Activated CD8-positive, alpha-beta memory T cell treated with anti-CD3 and anti-CD28 coated beads for 1 hour (primary cell): ENCODE measurements around the gene TXNRD1.

ENCODE experiments used
- DNase-seq, 2 donors: peaks; one replicate each; pipeline ENCODE4 v3.0.0-alpha.2; 2020; ENCODE audit warnings: low read depth in 1 of 2; ENCODE audit errors: extremely low read depth in 1 of 2

TXNRD1 gene

DNA sequence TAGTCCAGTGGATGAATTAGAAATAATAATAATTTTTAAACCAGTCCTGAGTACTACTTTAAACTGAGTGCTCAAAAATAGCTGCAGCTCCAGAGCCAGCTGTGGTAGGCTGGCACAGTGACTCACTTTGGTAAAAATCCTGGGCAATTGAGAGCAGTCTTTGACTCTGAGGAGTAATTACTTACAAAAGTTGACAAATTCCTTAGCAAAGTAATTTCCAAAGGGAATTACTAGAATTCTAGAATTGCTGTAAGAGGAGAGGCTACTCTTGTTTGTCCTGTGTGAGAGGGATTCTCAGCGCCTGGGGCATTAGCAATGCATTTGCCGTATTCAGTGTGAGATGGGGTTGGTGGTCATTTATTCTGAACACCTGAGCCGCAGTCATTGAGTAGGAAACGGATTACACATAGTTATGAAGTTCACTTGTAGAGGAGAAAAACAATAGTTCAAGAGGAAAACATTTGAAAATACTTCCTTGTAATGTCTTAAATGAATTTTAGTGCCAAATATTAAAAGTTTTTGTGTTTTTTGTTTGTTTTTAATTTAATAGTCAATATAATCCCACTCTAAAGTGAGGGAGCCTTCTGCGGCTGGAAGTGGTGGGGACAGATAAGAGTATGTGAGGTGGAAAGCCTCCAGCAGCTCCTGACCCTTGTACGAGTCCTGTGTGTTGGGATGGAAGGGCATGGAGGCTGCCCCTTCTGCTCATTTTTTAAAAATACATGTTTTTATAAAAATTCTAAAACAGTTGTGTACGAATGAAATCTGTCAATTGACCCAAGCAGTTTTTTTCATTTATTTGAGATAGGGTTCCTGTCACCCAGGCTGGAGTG, 129.9 kb downstream of the TXNRD1 start:
- no peak for DNase-seq

- no peak for DNase-seq
Observed at GRCh38 chr12:104347374-104348075, 131.9 kb downstream of the TXNRD1 start.

DNA sequence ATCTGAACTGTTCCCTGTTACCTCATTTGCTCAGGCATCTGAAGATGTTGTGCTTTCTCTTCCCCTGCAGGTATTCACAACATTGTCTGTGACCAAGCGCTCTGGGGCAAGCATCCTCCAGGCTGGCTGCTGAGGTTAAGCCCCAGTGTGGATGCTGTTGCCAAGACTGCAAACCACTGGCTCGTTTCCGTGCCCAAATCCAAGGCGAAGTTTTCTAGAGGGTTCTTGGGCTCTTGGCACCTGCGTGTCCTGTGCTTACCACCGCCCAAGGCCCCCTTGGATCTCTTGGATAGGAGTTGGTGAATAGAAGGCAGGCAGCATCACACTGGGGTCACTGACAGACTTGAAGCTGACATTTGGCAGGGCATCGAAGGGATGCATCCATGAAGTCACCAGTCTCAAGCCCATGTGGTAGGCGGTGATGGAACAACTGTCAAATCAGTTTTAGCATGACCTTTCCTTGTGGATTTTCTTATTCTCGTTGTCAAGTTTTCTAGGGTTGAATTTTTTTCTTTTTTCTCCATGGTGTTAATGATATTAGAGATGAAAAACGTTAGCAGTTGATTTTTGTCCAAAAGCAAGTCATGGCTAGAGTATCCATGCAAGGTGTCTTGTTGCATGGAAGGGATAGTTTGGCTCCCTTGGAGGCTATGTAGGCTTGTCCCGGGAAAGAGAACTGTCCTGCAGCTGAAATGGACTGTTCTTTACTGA, 132.9 kb downstream of the TXNRD1 start:
- no peak for DNase-seq

DNA sequence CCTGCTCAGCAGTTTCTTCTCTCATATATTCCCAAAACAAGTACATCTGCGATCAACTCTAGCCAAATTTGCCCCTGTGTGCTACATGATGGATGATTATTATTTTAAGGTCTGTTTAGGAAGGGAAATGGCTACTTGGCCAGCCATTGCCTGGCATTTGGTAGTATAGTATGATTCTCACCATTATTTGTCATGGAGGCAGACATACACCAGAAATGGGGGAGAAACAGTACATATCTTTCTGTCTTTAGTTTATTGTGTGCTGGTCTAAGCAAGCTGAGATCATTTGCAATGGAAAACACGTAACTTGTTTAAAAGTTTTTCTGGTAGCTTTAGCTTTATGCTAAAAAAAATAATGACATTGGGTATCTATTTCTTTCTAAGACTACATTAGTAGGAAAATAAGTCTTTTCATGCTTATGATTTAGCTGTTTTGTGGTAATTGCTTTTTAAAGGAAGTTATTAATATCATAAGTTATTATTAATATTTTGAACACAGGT, 133.5 kb downstream of the TXNRD1 start:
- no peak for DNase-seq

GRCh38 chr12:104350211-104351056, 134.9 kb downstream of the TXNRD1 start:
- no peak for DNase-seq

DNA sequence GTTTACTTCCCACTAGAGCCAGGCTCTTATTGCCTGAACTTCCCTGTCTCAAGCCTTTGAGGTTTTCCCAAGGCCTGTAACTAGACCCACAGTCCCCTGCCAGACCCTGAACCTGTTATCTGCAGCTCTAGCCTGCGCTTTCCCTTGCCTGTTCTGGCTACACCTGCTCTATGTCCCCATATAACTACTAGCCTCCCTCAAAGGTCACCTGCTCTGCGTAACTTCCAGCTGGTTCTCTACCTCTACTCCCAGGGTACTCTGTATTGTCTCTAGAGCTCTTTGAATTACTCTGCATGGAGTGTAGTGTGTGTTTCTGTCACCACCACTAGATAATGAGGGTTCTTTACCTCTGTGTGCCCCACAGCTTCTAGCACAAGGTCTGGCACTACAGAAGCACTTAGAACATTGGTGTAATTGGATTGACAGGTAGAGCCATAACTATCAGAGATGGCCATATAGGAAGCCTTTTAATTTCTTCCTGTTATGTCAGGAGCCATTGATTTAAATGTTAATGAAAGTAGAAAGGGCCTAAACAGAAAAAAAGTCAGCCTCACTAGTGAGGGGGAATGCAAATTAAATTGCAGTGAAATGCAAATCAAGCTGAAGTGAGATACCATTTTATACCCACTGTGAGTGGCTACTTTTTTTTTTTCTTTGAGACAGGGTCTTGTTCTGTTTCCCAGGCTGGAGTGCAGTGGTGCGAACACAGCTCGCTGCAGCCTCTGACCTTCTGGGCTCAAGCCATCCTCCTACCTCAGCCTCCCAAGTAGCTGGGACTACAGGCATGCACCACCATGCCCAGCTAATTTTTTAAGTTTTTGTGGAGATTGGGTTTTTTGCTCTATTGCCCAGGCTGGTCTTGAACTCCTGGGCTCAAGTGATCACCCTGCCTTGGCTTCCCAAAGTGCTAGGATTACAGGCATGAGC, 135.7 kb downstream of the TXNRD1 start:
- DNase-seq, result no peak

GRCh38 chr12:104352106-104352713, 136.6 kb downstream of the TXNRD1 start:
- DNase-seq, result no peak

- no peak for DNase-seq
Observed at GRCh38 chr12:104353012-104353981, 137.7 kb downstream of the TXNRD1 start.

DNA sequence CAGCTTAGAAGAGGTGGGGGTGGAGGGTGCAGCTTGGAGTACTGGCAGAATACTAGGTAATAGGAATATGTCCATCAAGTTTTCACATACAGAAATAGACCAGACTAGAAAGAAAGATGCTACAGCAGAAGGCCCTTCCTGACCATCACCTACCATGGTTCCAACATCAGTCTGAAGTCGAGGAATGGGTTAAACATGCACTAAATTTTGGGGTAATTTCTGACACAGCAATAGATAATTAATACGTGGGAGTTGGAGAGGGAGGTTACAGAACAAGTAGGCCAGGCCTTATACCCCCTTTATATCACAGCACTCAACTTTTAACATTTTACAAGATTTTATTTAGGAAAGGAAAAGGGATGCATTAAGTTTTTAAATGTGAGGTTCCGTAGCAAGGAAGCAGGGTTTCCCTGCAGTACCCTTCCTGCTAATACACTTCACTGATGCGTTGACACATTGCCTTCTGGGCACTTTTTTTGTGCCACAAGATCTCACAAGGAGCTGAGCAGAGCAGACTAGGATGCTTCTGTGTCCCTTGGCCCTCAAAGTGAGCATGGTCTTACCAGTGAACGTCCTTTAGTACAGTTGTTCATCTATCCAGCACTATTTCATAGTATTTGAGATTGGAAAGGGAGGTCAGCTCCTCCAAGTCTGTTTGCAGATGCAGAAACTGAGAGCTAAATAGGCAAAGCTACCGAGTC, 138.7 kb downstream of the TXNRD1 start:
- DNase-seq, result no peak

DNA sequence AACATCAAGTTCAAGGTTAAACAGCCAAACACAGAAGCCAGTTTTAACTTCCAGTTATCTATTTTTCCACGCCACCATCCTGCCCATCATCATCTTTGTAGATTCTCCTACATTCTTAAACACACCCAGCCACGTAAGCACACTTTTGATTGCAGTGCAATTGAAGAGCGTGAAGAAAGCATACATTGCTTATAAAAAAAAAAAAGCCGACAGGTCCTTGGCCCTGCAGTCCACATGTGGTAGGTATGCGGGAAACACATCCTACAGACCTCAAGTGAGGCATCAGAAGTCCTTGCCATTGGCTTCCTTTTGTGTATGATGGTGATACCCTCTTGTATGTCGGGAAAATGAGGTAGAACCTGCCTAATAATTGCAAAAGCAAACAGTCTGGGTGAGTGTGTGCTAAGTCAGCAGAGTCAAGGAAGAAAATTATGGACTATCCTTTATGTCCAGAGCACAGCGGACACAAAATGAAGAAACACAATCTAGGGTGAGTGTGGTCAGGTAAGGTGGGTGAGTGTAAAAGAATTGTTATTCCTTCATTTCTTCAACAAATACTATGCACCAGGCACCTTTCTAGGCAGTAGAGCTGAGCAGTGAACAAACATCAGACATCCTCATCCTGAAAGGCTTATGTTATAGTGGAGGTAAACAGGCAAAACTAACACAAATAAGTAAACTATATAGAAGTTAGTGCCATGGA, 139.4 kb downstream of the TXNRD1 start:
- no peak for DNase-seq

GRCh38 chr12:104355630-104356029, 140.1 kb downstream of the TXNRD1 start:
- DNase-seq, result no peak

DNA sequence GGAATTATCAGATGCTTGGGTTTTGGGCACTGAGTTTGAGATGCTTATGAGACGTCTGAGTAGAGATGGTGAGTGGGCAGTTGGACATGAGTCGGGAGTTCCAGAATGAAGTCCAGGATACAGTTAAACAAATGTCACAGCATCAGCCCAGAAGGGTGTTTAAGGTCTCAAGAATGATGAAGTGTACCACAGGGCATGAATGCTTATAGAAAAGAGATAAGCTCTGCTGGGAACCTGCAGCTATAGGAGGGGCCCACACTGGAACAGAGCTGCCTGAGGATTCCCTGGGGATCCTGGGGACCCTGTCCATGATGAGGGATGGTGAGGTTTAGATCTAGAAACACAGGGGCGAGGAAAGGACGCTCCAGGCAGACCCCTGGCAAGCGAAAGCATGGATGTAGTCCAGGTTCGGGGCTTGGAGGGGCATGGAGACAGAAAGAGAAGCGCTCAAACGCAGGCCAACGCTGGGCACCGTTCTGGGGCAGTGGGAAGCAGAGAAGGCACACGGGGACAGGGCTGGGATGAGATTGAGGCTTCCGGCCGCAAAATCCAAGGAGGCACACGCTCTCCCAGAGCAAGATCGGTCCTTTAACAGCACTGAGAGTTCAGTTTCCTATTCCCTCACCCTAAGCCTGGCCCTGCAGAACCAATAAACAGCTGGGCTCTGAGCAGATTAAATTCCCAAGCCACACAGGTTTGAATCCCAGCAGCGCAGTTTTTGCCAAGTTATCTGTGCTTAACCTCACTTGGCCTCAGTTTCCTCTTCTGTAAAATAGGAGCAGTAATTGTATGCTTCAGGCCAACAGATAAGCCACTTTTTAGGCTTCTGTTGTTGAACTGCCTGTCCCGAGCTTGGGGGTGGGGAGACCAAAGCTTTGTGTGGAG, 140.9 kb downstream of the TXNRD1 start:
- no peak for DNase-seq

DNA sequence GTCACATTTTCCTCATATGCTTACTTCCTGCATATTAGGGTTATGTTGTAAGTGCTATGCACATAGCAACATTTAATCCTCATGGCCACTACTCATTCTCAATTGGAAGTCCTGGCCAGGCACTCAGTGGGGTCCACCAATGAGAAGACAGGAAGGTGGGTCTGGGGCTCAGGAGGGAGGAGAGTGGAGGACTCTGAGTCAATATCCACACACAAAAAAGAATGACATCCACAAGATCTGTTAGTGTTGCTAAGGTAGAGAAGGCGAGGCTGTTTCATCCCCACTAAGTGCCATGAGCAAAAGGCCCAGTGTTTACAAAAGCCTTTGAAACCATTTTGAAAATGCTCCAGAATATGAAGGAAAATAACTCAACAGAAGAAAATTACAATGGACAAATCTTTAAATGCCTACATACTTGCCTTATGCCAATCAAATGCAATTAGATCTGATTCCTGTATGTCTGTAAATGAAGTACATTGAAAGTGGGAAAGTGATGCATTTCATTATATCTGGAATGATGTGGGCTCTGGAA, 141.9 kb downstream of the TXNRD1 start:
- DNase-seq, result no peak

- peak; percentile 21 to 39 for DNase-seq
Observed at GRCh38 chr12:104358353-104359003, 142.9 kb downstream of the TXNRD1 start.

- no peak for DNase-seq
Observed at GRCh38 chr12:104359216-104359615, 143.6 kb downstream of the TXNRD1 start.
